ENCODE results near the gene ERICH6.

ERICH6 gene

DNA sequence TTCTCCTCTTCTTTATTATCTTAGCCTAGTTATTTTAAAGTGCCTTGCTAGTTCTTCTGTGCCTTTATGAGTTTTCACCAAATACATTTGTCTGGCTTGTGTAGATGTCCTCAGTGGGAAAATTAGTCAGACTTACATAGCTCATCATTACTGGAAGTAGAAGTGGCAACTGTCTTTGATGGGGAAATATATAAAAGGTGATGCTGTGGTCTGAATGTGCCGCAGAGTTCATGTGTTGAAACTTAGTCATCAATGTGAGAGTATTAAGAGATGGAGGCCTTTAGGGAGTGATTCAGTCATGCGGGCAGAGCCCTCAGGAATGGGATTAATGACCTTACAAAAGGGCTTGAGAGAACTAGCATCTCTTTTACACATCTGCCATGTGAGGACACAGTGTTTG is 6.4 kb upstream of the ERICH6 start:
- H2BK5ac ChIP-seq (ENCODE audit: low read depth, low read length, poor library complexity, severe bottlenecking): no peak overlapping the region
- peaks cover 10 to 36% of the 10 kb centered on the region in 2 experiments for H3K36me3 ChIP-seq (ENCODE audit: control insufficient read depth in 1 of 2, insufficient read depth in 2 of 2, low read depth in 1 of 2, low read length in 2 of 2)
- H2BK120ac ChIP-seq (ENCODE audit: low read depth, low read length): no peak overlapping the region
- no peak overlapping the region for H2BK12ac ChIP-seq (ENCODE audit: low read length in 2 of 2)
- no peaks in the 10 kb centered on the region for H3K4me1 ChIP-seq (ENCODE audit: control insufficient read depth, insufficient read depth, low read depth, low read length)
- no peak overlapping the region for H3K4ac ChIP-seq (ENCODE audit: low read depth in 1 of 2, low read length in 2 of 2)
- no peak overlapping the region for H3K9ac ChIP-seq (ENCODE audit: low read length)
- no peak overlapping the region for H3K18ac ChIP-seq (ENCODE audit: low read depth in 1 of 2, low read length in 2 of 2)
- 96% methylated on average over 2 of the region's 2 CpGs for WGBS
- H3K14ac ChIP-seq (ENCODE audit: low read length in 2 of 2): no peak overlapping the region
- no peak overlapping the region for H3K27ac ChIP-seq (ENCODE audit: low read length, poor library complexity, severe bottlenecking)
- peaks cover 5% of the 10 kb centered on the region for H3K79me1 ChIP-seq (replicated peaks; ENCODE audit: low read length, poor library complexity, severe bottlenecking)
- no peak overlapping the region for H3K4me3 ChIP-seq (ENCODE audit: insufficient read depth in 1 of 2, low read depth in 1 of 2, low read length in 2 of 2)
- no peak overlapping the region for H4K8ac ChIP-seq (ENCODE audit: low read length)
- no peak overlapping the region for H2BK15ac ChIP-seq (ENCODE audit: low read depth, poor library complexity, severe bottlenecking)
- H2AK5ac ChIP-seq (ENCODE audit: low read length, severe bottlenecking): no peak overlapping the region
- no peak for DNase-seq
- H3K27me3 ChIP-seq (ENCODE audit: control insufficient read depth in 1 of 2, insufficient read depth in 1 of 2, low read length in 2 of 2): no peaks in the 10 kb centered on the region
- H3K23ac ChIP-seq (ENCODE audit: low read length in 2 of 2): no peak overlapping the region
- no peak overlapping the region for H2AFZ ChIP-seq (ENCODE audit: low read depth, low read length)
- no peak overlapping the region for H3K4me2 ChIP-seq (ENCODE audit: low read length, poor library complexity, severe bottlenecking)
- no peak overlapping the region for H4K91ac ChIP-seq (ENCODE audit: low read length)
- no peaks in the 10 kb centered on the region for H3K9me3 ChIP-seq (ENCODE audit: control insufficient read depth, low read length)

DNA sequence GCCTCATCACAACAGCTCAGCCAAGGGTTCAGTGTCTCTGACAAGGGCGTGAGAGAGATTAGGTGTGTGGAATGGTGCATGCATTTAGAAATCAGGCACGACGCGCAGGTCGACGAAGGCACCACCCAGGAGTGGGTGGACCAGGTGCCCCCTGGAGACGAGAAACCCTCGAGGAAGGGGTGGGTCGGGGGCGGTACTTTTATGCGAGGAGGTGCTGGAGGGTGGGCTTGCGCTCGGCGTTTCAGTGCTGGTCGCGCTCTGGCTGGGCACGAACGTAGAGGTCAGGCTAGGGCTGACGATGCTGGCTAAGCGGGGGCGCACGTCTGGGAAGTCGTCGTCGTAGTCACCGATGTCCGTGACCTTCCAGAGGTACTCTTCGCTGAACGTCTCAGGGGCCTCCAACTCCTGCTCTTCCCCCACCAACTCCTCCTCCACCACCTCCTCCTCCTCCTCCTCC is 393 bp downstream of the ERICH6 start:
- WGBS: 31% methylated on average over 21 of the region's 29 CpGs
- peak overlapping the region; percentile 50 to 81 for H3K18ac ChIP-seq (ENCODE audit: low read depth in 1 of 2, low read length in 2 of 2)

DNA sequence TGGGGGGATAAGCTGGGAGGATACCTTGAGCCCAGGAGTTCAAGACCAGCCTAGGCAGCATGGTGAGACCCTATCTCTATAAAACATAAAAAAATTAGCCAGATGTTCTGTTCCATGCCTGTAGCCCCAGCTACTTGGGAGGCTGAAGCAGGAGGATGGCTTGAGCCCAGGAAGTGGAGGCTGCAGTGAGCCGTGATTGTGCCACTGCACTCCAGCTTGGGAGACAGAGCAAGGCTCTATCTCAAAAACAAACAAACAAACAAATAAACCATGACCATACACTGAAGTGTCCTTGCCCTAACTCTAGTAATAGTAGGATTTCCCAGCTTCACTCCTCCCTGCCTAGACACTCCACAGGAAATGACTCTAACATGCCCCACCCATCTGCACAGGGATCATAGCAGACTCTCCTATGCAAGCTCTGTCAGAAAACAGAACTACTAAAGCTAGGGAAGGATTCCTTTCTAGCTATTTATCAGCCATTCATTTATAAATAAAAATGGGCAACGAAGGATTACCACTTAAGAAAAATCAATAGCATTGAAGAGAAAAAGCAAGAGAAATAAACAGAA is 4.6 kb downstream of the ERICH6 start:
- H3K36me3 ChIP-seq (ENCODE audit: control insufficient read depth in 1 of 2, insufficient read depth in 2 of 2, low read depth in 1 of 2, low read length in 2 of 2): no peaks in the 10 kb centered on the region
- no peak overlapping the region for H2AK5ac ChIP-seq (ENCODE audit: low read length, severe bottlenecking)
- H2AFZ ChIP-seq (ENCODE audit: low read depth, low read length): no peak overlapping the region
- no peak overlapping the region for H3K23ac ChIP-seq (ENCODE audit: low read length in 2 of 2)
- peak overlapping the region in 1 of 2 experiments; percentile 39 for H2BK12ac ChIP-seq (ENCODE audit: low read length in 2 of 2)
- peak overlapping the region; percentile 40 for H3K9ac ChIP-seq (ENCODE audit: low read length)
- H3K9me3 ChIP-seq (ENCODE audit: control insufficient read depth, low read length): no peaks in the 10 kb centered on the region
- DNase-seq: peak; percentile 66
- no peak overlapping the region for H2BK15ac ChIP-seq (ENCODE audit: low read depth, poor library complexity, severe bottlenecking)
- H3K14ac ChIP-seq (ENCODE audit: low read length in 2 of 2): no peak overlapping the region
- no peaks in the 10 kb centered on the region for H3K79me1 ChIP-seq (replicated peaks; ENCODE audit: low read length, poor library complexity, severe bottlenecking)
- H4K8ac ChIP-seq (ENCODE audit: low read length): no peak overlapping the region
- no peak overlapping the region for H2BK120ac ChIP-seq (ENCODE audit: low read depth, low read length)
- H4K91ac ChIP-seq (ENCODE audit: low read length): peak overlapping the region; percentile 39
- H3K27me3 ChIP-seq (ENCODE audit: control insufficient read depth in 1 of 2, insufficient read depth in 1 of 2, low read length in 2 of 2): no peaks in the 10 kb centered on the region
- H2BK5ac ChIP-seq (ENCODE audit: low read depth, low read length, poor library complexity, severe bottlenecking): no peak overlapping the region
- H3K27ac ChIP-seq (ENCODE audit: low read length, poor library complexity, severe bottlenecking): no peak overlapping the region
- H3K4me3 ChIP-seq (ENCODE audit: insufficient read depth in 1 of 2, low read depth in 1 of 2, low read length in 2 of 2): no peak overlapping the region
- H3K4ac ChIP-seq (ENCODE audit: low read depth in 1 of 2, low read length in 2 of 2): no peak overlapping the region
- WGBS: 79% methylated on average over 1 of the region's 2 CpGs
- peaks cover 5% of the 10 kb centered on the region for H3K4me1 ChIP-seq (ENCODE audit: control insufficient read depth, insufficient read depth, low read depth, low read length)
- H3K18ac ChIP-seq (ENCODE audit: low read depth in 1 of 2, low read length in 2 of 2): no peak overlapping the region
- no peak overlapping the region for H3K4me2 ChIP-seq (ENCODE audit: low read length, poor library complexity, severe bottlenecking)

More for the DNA sequence above, 393 bp downstream of the ERICH6 start:
- H4K8ac ChIP-seq (ENCODE audit: low read length): peak overlapping the region; percentile 99
- no peak overlapping the region for H2AK5ac ChIP-seq (ENCODE audit: low read length, severe bottlenecking)
- H2AFZ ChIP-seq (ENCODE audit: low read depth, low read length): no peak overlapping the region
- DNase-seq: no peak
- H3K9ac ChIP-seq (ENCODE audit: low read length): peak overlapping the region; percentile 100
- peaks cover 8% of the 10 kb centered on the region for H3K4me1 ChIP-seq (ENCODE audit: control insufficient read depth, insufficient read depth, low read depth, low read length)
- no peak overlapping the region for H2BK15ac ChIP-seq (ENCODE audit: low read depth, poor library complexity, severe bottlenecking)
- H3K4me2 ChIP-seq (ENCODE audit: low read length, poor library complexity, severe bottlenecking): peak overlapping the region; percentile 84
- H3K23ac ChIP-seq (ENCODE audit: low read length in 2 of 2): no peak overlapping the region
- H2BK5ac ChIP-seq (ENCODE audit: low read depth, low read length, poor library complexity, severe bottlenecking): no peak overlapping the region
- H3K4ac ChIP-seq (ENCODE audit: low read depth in 1 of 2, low read length in 2 of 2): peak overlapping the region in 1 of 2 experiments; percentile 70
- H4K91ac ChIP-seq (ENCODE audit: low read length): peak overlapping the region; percentile 95
- peak overlapping the region; percentile 71 to 93 for H3K4me3 ChIP-seq (ENCODE audit: insufficient read depth in 1 of 2, low read depth in 1 of 2, low read length in 2 of 2)
- H2BK12ac ChIP-seq (ENCODE audit: low read length in 2 of 2): peak overlapping the region; percentile 21 to 77
- H2BK120ac ChIP-seq (ENCODE audit: low read depth, low read length): no peak overlapping the region
- peaks cover 3 to 7% of the 10 kb centered on the region in 2 experiments for H3K36me3 ChIP-seq (ENCODE audit: control insufficient read depth in 1 of 2, insufficient read depth in 2 of 2, low read depth in 1 of 2, low read length in 2 of 2)
- peaks cover 6% of the 10 kb centered on the region for H3K79me1 ChIP-seq (replicated peaks; ENCODE audit: low read length, poor library complexity, severe bottlenecking)
- H3K9me3 ChIP-seq (ENCODE audit: control insufficient read depth, low read length): no peaks in the 10 kb centered on the region
- H3K27me3 ChIP-seq (ENCODE audit: control insufficient read depth in 1 of 2, insufficient read depth in 1 of 2, low read length in 2 of 2): no peaks in the 10 kb centered on the region
- H3K27ac ChIP-seq (ENCODE audit: low read length, poor library complexity, severe bottlenecking): peak overlapping the region; percentile 4
- no peak overlapping the region for H3K14ac ChIP-seq (ENCODE audit: low read length in 2 of 2)

DNA sequence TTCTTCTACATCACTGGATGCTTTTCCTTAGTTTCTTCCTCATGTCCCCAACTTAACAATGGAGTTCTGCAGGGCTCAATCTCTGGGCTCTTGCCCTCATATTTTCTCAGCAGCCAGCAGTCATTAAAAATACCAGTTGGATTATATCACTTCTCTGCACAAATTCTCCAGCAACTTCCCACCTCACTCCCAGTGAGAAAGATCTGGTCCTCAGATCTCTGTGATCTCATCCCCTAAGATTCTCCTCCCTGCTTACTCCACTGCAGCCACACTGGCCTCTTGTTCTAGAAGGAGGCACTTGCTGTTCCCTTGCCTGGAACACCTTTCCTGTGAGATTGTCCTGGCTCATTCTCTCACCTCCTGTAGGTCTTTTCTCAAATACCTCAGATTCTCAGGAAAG is 6.1 kb downstream of the ERICH6 start:
- Histone ChIP-seq H3K27ac (ENCODE audit: low read length, poor library complexity, severe bottlenecking) (no peak overlapping the region), H2AK5ac (ENCODE audit: low read length, severe bottlenecking) (no peak overlapping the region), H3K4ac (ENCODE audit: low read depth in 1 of 2, low read length in 2 of 2) (no peak overlapping the region), H2BK12ac (ENCODE audit: low read length in 2 of 2) (no peak overlapping the region), H2BK15ac (ENCODE audit: low read depth, poor library complexity, severe bottlenecking) (no peak overlapping the region), H4K91ac (ENCODE audit: low read length) (no peak overlapping the region), H2BK120ac (ENCODE audit: low read depth, low read length) (no peak overlapping the region), H3K23ac (ENCODE audit: low read length in 2 of 2) (no peak overlapping the region), H3K79me1 (replicated peaks; ENCODE audit: low read length, poor library complexity, severe bottlenecking) (no peaks in the 10 kb centered on the region), H3K27me3 (ENCODE audit: control insufficient read depth in 1 of 2, insufficient read depth in 1 of 2, low read length in 2 of 2) (no peaks in the 10 kb centered on the region), H3K9ac (ENCODE audit: low read length) (no peak overlapping the region), H2AFZ (ENCODE audit: low read depth, low read length) (no peak overlapping the region), H3K9me3 (ENCODE audit: control insufficient read depth, low read length) (peaks cover 1% of the 10 kb centered on the region), H3K14ac (ENCODE audit: low read length in 2 of 2) (no peak overlapping the region), H3K36me3 (ENCODE audit: control insufficient read depth in 1 of 2, insufficient read depth in 2 of 2, low read depth in 1 of 2, low read length in 2 of 2) (no peaks in the 10 kb centered on the region), H4K8ac (ENCODE audit: low read length) (no peak overlapping the region), H3K4me1 (ENCODE audit: control insufficient read depth, insufficient read depth, low read depth, low read length) (no peaks in the 10 kb centered on the region), H3K18ac (ENCODE audit: low read depth in 1 of 2, low read length in 2 of 2) (no peak overlapping the region), H3K4me2 (ENCODE audit: low read length, poor library complexity, severe bottlenecking) (no peak overlapping the region), H2BK5ac (ENCODE audit: low read depth, low read length, poor library complexity, severe bottlenecking) (no peak overlapping the region), H3K4me3 (ENCODE audit: insufficient read depth in 1 of 2, low read depth in 1 of 2, low read length in 2 of 2) (no peak overlapping the region)
- no peak for DNase-seq
